Psoas muscle (tissue), 8 donors: ENCODE results near the gene USP24. TPM values are rescaled to one million over a fixed set of nuclear protein-coding genes. Genes with fewer than 3 reads are reported as not detected.

ENCODE experiments used
- ATAC-seq, 4 donors: fragments of 200-7000 bp; cut with Tn5 transposase; one replicate each; pipeline ENCODE4 v1.9.1; 2020; ENCODE audit warnings: moderate library complexity in 3 of 4, mild to moderate bottlenecking in 2 of 4
- DNase-seq, 2 donors: peaks; one replicate each; pipeline ENCODE4 v3.0.0-alpha.2; 2020
- H3K27ac ChIP-seq: fragments of 200-600 bp; one replicate; pipeline ENCODE4 v1.8.0; 2022
- H3K27me3 ChIP-seq, 3 donors: fragments of 200-600 bp in 1 of 3; one replicate each; pipeline versions ENCODE4 v1.6.1 to v1.8.0; 2013 to 2022; ENCODE audit warnings: low read length in 2 of 3, mild to moderate bottlenecking in 2 of 3, moderate library complexity in 1 of 3; ENCODE audit not compliant: insufficient read depth in 3 of 3
- H3K36me3 ChIP-seq, 2 donors: fragments of 200-600 bp in 1 of 2; one replicate each; pipeline versions ENCODE4 v1.6.1 to v1.8.0; 2013 to 2022; ENCODE audit warnings: low read depth in 1 of 2, mild to moderate bottlenecking in 1 of 2, moderate library complexity in 1 of 2; ENCODE audit not compliant: insufficient read depth in 1 of 2
- H3K4me1 ChIP-seq: fragments of 200-600 bp; one replicate; pipeline ENCODE4 v1.8.0; 2022
- H3K4me3 ChIP-seq: fragments of 200-600 bp; one replicate; pipeline ENCODE4 v1.8.0; 2022; ENCODE audit warnings: mild to moderate bottlenecking
- H3K9me3 ChIP-seq: fragments of 200-600 bp; one replicate; pipeline ENCODE4 v1.8.0; 2022
- WGBS, 3 donors: extraction: QIAGEN DNeasy Blood & Tissue Kit; methylation state at CpG; one replicate each; pipeline versions ENCODE4 v1.1.6 to v1.1.7; 2013; 5-methylcytosine and 5-hydroxymethylcytosine counted together
- intact Hi-C, 2 donors: fragments of 100-400 bp; cut with DNase I; formaldehyde crosslinking; loops; one replicate each; pipeline versions ENCODE4 v1.11.0 to v1.14.2; 2022
- long read RNA-seq, 2 donors: library from polyadenylated mRNA; unstranded; transcript quantifications; one replicate each; pipeline ENCODE4 v2.0.0, GENCODE V29; 2021
- polyA plus RNA-seq, 3 donors: library from polyadenylated mRNA; stranded (reverse); fragments of 200-250 nt; gene quantifications; one replicate each; pipeline ENCODE4 v1.2.3, GENCODE V29; 2013
- total RNA-seq, 4 donors: library from RNA; stranded (reverse); fragmentation: NEBNext Ultra II Directional in 2 of 4; extraction: Animal tissue kit (Norgen Biotek cat#: 25700) in 2 of 4; gene quantifications; one replicate each; pipeline versions ENCODE4 v1.2.1 to v1.2.4, GENCODE V29; 2021 to 2023
- TF ChIP-seq, protein P1 (sequence below): fragments of 200-600 bp; IDR thresholded peaks from one replicate; pipeline ENCODE4 v1.8.0; 2022; ENCODE audit warnings: antibody characterized with exemption
- donor health status: healthy with polysubstance abuse.
- donor health status: DM: no; HTN: no; CAD: no; lungs with moderate emphysema.
- donor health status: Bipolar disorder and iron deficiency.
- donor health status: healthy.
- donor health status: DM: yes; HTN: yes; CAD: no.
- donor health status: DM: no; HTN: no; CAD: no.
- donor health status: DM: no; HTN: no; CAD: no.
- donor health status: DM: yes; HTN: yes; CAD: no.

USP24 gene, protein sequence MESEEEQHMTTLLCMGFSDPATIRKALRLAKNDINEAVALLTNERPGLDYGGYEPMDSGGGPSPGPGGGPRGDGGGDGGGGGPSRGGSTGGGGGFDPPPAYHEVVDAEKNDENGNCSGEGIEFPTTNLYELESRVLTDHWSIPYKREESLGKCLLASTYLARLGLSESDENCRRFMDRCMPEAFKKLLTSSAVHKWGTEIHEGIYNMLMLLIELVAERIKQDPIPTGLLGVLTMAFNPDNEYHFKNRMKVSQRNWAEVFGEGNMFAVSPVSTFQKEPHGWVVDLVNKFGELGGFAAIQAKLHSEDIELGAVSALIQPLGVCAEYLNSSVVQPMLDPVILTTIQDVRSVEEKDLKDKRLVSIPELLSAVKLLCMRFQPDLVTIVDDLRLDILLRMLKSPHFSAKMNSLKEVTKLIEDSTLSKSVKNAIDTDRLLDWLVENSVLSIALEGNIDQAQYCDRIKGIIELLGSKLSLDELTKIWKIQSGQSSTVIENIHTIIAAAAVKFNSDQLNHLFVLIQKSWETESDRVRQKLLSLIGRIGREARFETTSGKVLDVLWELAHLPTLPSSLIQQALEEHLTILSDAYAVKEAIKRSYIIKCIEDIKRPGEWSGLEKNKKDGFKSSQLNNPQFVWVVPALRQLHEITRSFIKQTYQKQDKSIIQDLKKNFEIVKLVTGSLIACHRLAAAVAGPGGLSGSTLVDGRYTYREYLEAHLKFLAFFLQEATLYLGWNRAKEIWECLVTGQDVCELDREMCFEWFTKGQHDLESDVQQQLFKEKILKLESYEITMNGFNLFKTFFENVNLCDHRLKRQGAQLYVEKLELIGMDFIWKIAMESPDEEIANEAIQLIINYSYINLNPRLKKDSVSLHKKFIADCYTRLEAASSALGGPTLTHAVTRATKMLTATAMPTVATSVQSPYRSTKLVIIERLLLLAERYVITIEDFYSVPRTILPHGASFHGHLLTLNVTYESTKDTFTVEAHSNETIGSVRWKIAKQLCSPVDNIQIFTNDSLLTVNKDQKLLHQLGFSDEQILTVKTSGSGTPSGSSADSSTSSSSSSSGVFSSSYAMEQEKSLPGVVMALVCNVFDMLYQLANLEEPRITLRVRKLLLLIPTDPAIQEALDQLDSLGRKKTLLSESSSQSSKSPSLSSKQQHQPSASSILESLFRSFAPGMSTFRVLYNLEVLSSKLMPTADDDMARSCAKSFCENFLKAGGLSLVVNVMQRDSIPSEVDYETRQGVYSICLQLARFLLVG (N-terminal part only)
- total RNA-seq: 10 to 100 TPM; 48.7 to 67.9 (median 59.5) TPM
- polyA plus RNA-seq: 10 to 100 TPM; 14.6 to 64.8 (median 21.4) TPM
- long read RNA-seq, donor 1, partial matches to known transcripts: 7 of 9 reads
- long read RNA-seq, donor 1, other reads (novel, unspliced or antisense): 2 of 9 reads
- long read RNA-seq, donor 2, full-length matches to known transcripts: 1 of 34 reads
- long read RNA-seq, donor 2, partial matches to known transcripts: 26 of 34 reads
- long read RNA-seq, donor 2, other reads (novel, unspliced or antisense): 7 of 34 reads

DNA sequence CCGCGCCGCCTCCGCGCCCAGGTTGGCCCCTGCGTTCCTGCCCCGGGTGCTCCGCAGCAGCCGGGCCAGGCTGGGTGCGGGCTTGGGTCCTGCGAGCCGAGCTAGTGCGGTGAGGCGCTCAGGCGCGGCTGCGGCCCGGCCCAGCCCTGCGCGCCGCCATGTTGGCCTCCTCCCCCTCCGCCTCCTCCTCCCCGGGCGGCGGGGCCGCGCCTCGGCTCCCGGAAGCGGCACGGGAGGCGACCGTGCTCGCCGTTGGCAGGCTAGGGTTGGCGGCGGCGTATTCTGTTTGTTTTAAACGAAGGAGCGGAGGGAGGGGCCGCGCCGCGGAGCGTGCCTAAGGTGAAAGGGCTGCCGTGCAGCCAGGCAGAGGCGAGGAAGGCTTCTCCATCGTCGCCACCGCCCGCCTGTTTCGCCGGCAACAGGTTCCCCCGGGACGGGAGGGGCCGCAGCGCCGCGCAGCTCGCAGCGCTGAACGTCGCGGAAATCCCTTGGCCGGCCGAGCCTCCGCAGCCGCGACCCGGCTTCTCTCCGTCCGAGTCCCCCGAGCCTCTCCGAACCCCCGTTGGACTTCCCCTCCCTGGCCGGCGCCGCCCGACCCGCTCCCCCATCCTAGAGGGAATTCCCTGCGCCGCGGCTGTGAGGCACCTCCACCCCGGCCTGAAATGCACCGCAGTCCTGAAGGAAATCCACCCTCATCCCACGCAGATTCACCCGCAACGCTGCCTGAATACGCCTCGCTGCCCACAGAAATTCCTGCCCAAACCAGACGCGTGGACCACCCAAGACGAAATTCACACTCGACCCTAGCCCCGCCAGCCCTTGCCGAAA lies at the start of gene USP24:
Gene USP24, minus strand, starts transcription at position 171 of the 828 bp plus-strand sequence. CDS start 251 bp downstream, outside the sequence.
- TF ChIP-seq, protein P1, sequence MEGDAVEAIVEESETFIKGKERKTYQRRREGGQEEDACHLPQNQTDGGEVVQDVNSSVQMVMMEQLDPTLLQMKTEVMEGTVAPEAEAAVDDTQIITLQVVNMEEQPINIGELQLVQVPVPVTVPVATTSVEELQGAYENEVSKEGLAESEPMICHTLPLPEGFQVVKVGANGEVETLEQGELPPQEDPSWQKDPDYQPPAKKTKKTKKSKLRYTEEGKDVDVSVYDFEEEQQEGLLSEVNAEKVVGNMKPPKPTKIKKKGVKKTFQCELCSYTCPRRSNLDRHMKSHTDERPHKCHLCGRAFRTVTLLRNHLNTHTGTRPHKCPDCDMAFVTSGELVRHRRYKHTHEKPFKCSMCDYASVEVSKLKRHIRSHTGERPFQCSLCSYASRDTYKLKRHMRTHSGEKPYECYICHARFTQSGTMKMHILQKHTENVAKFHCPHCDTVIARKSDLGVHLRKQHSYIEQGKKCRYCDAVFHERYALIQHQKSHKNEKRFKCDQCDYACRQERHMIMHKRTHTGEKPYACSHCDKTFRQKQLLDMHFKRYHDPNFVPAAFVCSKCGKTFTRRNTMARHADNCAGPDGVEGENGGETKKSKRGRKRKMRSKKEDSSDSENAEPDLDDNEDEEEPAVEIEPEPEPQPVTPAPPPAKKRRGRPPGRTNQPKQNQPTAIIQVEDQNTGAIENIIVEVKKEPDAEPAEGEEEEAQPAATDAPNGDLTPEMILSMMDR: no peak
- intact Hi-C loops: loop anchor here (5.0 to 10.0 kb wide), 3 partner anchors 59 to 62 kb away; no protein-coding TSS in a partner anchor
- 1% methylated on average over 48 to 96 of the region's 96 CpGs for WGBS, 3 donors

DNA sequence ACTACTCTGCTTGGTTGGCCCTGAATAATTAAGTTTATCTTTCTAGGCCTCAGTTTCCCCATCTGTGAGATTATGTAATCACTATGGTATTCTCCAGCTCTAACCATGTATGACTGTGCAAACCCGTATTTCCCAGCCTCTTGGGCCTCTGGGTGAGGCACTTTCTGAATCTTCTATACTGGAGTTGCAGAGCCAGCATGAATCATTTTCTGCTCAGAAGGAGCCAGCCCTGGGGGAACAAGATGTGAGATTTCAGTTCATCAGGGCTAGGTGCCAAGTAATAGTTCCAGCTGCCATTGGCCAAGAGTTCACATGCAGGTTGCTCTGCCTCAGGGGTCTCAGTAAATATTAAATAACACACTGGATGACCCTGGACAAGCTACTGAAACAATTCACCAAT lies 47.7 kb upstream of the USP24 start:
- DNase-seq (no peak), ATAC-seq (peak in 1 of 4 donors; percentile 21)
- H3K27me3 ChIP-seq: no peaks in the 10 kb centered on the region
- intact Hi-C loops: no loop called here
- H3K27ac ChIP-seq: no peak overlapping the region
- no peak overlapping the region for H3K4me3 ChIP-seq
- 65 to 82% (median 68%) methylated on average over 1 of the region's 1 CpG for WGBS, 3 donors
- H3K4me1 ChIP-seq: no peaks in the 10 kb centered on the region
- H3K9me3 ChIP-seq: peaks cover 7% of the 10 kb centered on the region
- H3K36me3 ChIP-seq: no peaks in the 10 kb centered on the region
- TF ChIP-seq, protein P1: no peak

More for the DNA sequence above, at the start of gene USP24:
- Histone ChIP-seq H3K27me3 (no peaks in the 10 kb centered on the region), H3K36me3 (no peaks in the 10 kb centered on the region), H3K9me3 (no peaks in the 10 kb centered on the region), H3K4me3 (peak within 1 kb of the TSS; percentile 92), H3K4me1 (peaks cover 51% of the 10 kb centered on the region), H3K27ac (peak within 1 kb of the TSS; percentile 99)
- peak; percentile 81 to 90 for DNase-seq
- peak; percentile 90 to 91 (median 90) for ATAC-seq

DNA sequence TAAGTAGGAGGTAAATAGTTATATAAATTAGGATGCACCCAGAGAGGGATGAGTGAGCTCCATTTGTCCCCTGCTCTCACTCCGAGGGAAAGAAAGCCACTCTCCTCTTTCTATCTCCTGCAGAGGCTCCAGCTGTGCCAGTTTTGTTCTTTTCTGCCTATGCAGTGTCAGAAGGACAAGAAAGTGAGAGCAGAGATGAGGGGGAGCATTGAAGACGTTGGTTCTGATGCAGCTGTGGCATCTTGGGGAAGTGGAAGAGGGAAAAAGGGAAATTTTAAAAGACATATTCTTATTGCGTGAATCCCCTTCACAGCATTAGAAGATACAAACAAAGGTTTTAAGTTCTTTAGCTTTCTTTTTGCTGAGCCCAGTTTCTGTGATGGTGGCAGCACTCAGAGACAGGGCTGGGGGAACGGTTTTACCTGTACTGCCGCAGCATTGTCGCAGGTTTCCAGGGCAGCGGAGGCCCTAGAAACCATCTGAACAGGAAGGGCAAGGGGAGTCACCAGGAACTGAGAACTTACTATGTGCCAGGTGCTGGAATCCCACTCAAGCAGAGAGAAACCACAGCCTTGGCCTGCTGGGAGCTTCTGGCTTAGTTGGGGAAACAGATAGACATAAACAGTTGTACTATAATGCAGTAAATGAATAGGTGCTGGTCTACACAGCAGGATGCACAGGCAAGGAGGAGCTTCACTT lies 44.9 kb upstream of the USP24 start:
- Histone ChIP-seq H3K9me3 (no peaks in the 10 kb centered on the region), H3K4me3 (no peak overlapping the region), H3K4me1 (no peaks in the 10 kb centered on the region), H3K27me3 (no peaks in the 10 kb centered on the region), H3K36me3 (no peaks in the 10 kb centered on the region), H3K27ac (no peak overlapping the region)
- DNase-seq: no peak
- TF ChIP-seq, protein P1: no peak
- intact Hi-C loops: no loop called here
- no peak for ATAC-seq
- 79 to 86% (median 84%) methylated on average over 7 of the region's 7 CpGs for WGBS, 3 donors
